Vagina (tissue), 2 donors: Measurements from ENCODE around the gene GTPBP4. TPM values are rescaled to one million over a fixed set of nuclear protein-coding genes. Genes with fewer than 3 reads are reported as not detected.

Experiments
- DNase-seq, 2 donors: peaks; one replicate each; pipeline ENCODE4 v3.0.0-alpha.2; 2017; ENCODE audit errors: extremely low spot score in 2 of 2
- H3K27ac ChIP-seq: fragments of 200-600 bp; sonication (generic); one replicate; pipeline ENCODE4 v1.5.1; 2019
- H3K27me3 ChIP-seq: fragments of 200-600 bp; sonication (generic); one replicate; pipeline ENCODE4 v1.5.1; 2019
- H3K36me3 ChIP-seq, 2 donors: fragments of 200-600 bp; sonication (generic); one replicate each; pipeline ENCODE4 v1.5.1; 2017 to 2019
- H3K4me1 ChIP-seq: fragments of 200-600 bp; sonication (generic); one replicate; pipeline ENCODE4 v1.5.1; 2019
- H3K4me3 ChIP-seq, 2 donors: fragments of 200-600 bp; sonication (generic); 1 replicate in 1 of 2; 2 replicates in 1 of 2; pipeline ENCODE4 v1.5.1; 2016 to 2019
- H3K9me3 ChIP-seq: fragments of 200-600 bp; sonication (generic); one replicate; pipeline ENCODE4 v1.5.1; 2019
- CTCF ChIP-seq, 3 experiments: fragments of 450-650 bp in 2 of 3; fragments of 200-600 bp in 1 of 3; sonication (generic) in 1 of 3; IDR thresholded peaks; one replicate each; pipeline ENCODE4 v1.5.1; 2017 to 2019; ENCODE audit warnings: antibody characterized with exemption in 3 of 3, mild to moderate bottlenecking in 2 of 3, moderate library complexity in 2 of 3
- POLR2A ChIP-seq, 2 donors: fragments of 450-650 bp; IDR thresholded peaks; one replicate each; pipeline ENCODE4 v1.6.1; 2017; ENCODE audit warnings: antibody characterized with exemption in 2 of 2, mild to moderate bottlenecking in 2 of 2, moderate library complexity in 2 of 2
- POLR2AphosphoS5 ChIP-seq, 2 donors: sonication (generic); formaldehyde crosslinking; IDR thresholded peaks; one replicate each; pipeline ENCODE4 v1.9.0; 2017; ENCODE audit warnings: antibody characterized with exemption in 2 of 2, mild to moderate bottlenecking in 2 of 2, low read depth in 1 of 2; ENCODE audit not compliant: insufficient read depth in 1 of 2
- intact Hi-C: fragments of 100-400 bp; cut with DNase I; formaldehyde crosslinking; loops from one replicate; pipeline ENCODE4 v1.15.1; 2023
- total RNA-seq: library from RNA; depleted of rRNA; stranded (reverse); fragments of >200 nt; gene quantifications from one replicate; pipeline ENCODE4 v1.2.3, GENCODE V29; 2016

The GTPBP4 gene
- total RNA-seq, 1 donor from 2014 or later, result 24.8 TPM

- H3K27ac ChIP-seq, result no peak overlapping the region
- H3K27me3 ChIP-seq, result no peaks in the 10 kb centered on the region
- H3K36me3 ChIP-seq, result no peaks in the 10 kb centered on the region
- no peak overlapping the region for H3K4me3 ChIP-seq
- TF ChIP-seq POLR2AphosphoS5 (IDR thresholded peaks at IDR 0.05; ENCODE audit: insufficient read depth in 1 of 2, low read depth in 1 of 2) (no peak), POLR2A (IDR thresholded peaks at IDR 0.05) (no peak), CTCF (IDR thresholded peaks at IDR 0.05) (no peak)
- no peak for DNase-seq
- intact Hi-C loops, result no loop called here
- no peaks in the 10 kb centered on the region for H3K9me3 ChIP-seq
- H3K4me1 ChIP-seq, result no peaks in the 10 kb centered on the region
Observed at GRCh38 chr10:958856-959255, 29.4 kb upstream of the GTPBP4 start.

- H3K4me3 ChIP-seq, result no peak overlapping the region
- H3K4me1 ChIP-seq, result no peaks in the 10 kb centered on the region
- TF ChIP-seq POLR2A (IDR thresholded peaks at IDR 0.05) (no peak), POLR2AphosphoS5 (IDR thresholded peaks at IDR 0.05; ENCODE audit: insufficient read depth in 1 of 2, low read depth in 1 of 2) (peak in 1 of 2 donors; percentile 23)
- intact Hi-C loops, result no loop called here
- no peak overlapping the region for H3K27ac ChIP-seq
- H3K27me3 ChIP-seq, result no peaks in the 10 kb centered on the region
- H3K36me3 ChIP-seq, result no peaks in the 10 kb centered on the region
- DNase-seq, result no peak
- H3K9me3 ChIP-seq, result no peaks in the 10 kb centered on the region
Observed at GRCh38 chr10:962342-962741, 25.9 kb upstream of the GTPBP4 start.

DNA sequence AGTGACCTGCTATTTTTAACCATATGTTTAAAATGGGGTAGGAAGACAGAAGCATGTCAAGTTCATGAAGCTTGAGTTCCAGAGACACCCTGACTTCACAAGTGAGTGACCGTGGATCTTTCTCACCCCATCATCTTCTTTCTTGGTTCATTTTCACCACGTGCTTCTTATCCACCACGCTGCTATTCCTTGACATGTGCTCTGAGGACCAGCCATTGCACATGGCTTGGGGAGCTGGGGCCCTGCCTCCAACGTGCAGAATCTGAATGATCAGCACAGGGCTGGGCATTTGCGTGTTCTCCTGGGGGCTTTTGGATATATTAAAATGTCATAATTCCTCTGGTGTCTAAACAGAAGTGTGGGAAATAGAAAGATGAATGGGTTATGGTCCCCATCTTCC, 25.0 kb upstream of the GTPBP4 start:
- intact Hi-C loops, result no loop called here
- no peaks in the 10 kb centered on the region for H3K27me3 ChIP-seq
- H3K4me1 ChIP-seq, result no peaks in the 10 kb centered on the region
- H3K9me3 ChIP-seq, result no peaks in the 10 kb centered on the region
- TF ChIP-seq CTCF (IDR thresholded peaks at IDR 0.05) (no peak), POLR2AphosphoS5 (IDR thresholded peaks at IDR 0.05; ENCODE audit: insufficient read depth in 1 of 2, low read depth in 1 of 2) (no peak), POLR2A (IDR thresholded peaks at IDR 0.05) (no peak)
- H3K36me3 ChIP-seq, result no peaks in the 10 kb centered on the region
- DNase-seq, result no peak
- H3K27ac ChIP-seq, result no peak overlapping the region
- H3K4me3 ChIP-seq, result no peak overlapping the region

DNA sequence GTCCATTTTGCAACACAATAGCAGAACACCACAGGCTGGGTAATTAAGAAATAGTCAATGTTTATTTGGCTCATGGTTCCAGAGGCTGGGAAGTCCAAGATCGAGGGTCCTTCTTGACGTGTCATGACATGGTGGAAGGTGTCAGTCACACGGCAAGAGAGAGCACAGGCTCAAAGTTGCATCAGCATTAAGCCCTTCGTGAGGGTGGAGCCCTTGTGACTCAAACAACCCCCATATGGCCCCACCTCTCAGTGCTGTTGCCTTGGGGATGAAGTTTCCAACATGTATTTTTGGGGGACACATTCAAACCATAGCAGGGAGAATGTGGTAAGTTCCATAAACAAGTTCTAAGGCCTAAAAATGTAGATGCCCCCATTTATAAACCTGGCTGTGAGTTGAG, 24.6 kb upstream of the GTPBP4 start:
- H3K27ac ChIP-seq, result no peak overlapping the region
- no peak for TF ChIP-seq POLR2A (IDR thresholded peaks at IDR 0.05)
- TF ChIP-seq POLR2AphosphoS5 (IDR thresholded peaks at IDR 0.05; ENCODE audit: insufficient read depth in 1 of 2, low read depth in 1 of 2), result no peak
- TF ChIP-seq CTCF (IDR thresholded peaks at IDR 0.05), result no peak
- no peaks in the 10 kb centered on the region for H3K9me3 ChIP-seq
- no peaks in the 10 kb centered on the region for H3K36me3 ChIP-seq
- H3K27me3 ChIP-seq, result no peaks in the 10 kb centered on the region
- no peak overlapping the region for H3K4me3 ChIP-seq
- no peaks in the 10 kb centered on the region for H3K4me1 ChIP-seq
- intact Hi-C loops, result no loop called here
- no peak for DNase-seq

DNA sequence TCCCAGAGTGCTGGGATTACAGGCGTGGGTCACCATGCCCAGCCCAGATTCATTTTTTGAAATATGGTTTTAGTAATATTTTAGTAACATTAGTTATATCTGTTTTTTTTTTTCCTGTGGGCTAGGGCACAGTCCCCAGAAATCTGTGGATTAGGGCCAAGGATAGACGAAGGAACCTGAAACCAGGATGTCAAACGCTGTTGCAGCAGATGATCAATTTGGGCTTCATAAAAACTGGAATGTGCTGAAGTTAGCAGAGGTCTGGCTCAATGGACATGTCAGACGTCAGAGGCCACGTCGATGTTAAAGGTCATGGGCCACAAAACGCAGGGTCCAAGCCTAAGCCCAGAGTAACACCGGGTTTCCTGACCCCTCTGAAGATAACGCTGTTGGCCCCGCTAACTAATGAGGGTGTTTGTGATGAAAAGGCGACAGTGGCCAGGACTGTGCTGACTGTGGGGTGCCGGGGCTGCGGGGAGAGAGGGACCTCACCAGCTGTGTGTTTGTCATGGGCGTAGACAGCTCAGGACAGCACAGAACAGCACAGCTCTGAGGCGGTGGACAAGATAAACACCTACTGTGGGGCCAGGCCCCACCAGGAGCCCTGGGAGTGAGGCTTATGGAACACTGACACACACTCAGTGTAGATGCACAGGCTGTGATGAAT, 23.8 kb upstream of the GTPBP4 start:
- no peak overlapping the region for H3K4me3 ChIP-seq
- no peaks in the 10 kb centered on the region for H3K4me1 ChIP-seq
- no peaks in the 10 kb centered on the region for H3K9me3 ChIP-seq
- no peaks in the 10 kb centered on the region for H3K27me3 ChIP-seq
- DNase-seq, result no peak
- H3K36me3 ChIP-seq, result no peaks in the 10 kb centered on the region
- intact Hi-C loops, result no loop called here
- H3K27ac ChIP-seq, result no peak overlapping the region
- TF ChIP-seq POLR2A (IDR thresholded peaks at IDR 0.05) (no peak), CTCF (IDR thresholded peaks at IDR 0.05) (no peak), POLR2AphosphoS5 (IDR thresholded peaks at IDR 0.05; ENCODE audit: insufficient read depth in 1 of 2, low read depth in 1 of 2) (no peak)
